Activated naive CD4-positive, alpha-beta T cell (primary cell): ENCODE measurements around the gene HGD.
"Not testable (repeated sequence)": the region's sequence is repeated elsewhere in the genome, so short reads cannot be mapped to it uniquely, and the experiment has no call there.

Experiments used
- DNase-seq, 4 experiments: peaks; one replicate each; lab custom pipeline; 2025; lab: John Stamatoyannopoulos, UW

Gene HGD

DNA sequence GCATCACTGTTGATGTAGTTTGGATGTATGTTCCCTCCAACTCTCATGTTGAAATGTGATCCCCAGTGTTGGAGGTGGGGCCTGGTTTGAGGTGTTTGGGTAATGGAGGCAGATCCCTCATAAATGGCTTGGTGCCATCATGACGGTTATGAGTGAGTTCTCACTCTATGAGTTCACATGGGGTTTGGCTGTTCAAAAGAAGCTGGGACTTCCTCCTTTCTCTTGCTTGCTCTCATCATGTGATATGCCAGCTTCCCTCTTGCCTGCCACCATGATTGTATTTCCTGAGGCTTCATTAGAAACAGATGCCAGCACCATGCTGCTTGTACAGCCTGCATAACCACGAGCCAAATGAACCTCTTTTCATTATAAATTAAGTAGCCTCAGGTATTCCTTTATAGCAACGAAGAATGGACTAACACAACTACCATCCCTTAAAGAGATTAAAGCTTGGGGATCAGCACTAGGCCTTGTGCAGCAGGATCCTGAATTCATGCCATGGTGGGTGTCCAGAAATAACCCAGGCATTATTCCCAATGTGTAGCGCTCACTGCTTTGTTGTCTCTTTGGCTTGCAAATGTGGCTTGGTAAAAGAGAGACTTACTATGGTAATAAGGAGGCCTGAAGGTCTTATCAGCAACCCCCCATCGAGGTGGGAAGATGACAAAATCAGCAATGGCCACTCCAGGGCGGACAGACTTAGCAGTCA is 44.0 kb downstream of the HGD start:
- no peak for DNase-seq

DNA sequence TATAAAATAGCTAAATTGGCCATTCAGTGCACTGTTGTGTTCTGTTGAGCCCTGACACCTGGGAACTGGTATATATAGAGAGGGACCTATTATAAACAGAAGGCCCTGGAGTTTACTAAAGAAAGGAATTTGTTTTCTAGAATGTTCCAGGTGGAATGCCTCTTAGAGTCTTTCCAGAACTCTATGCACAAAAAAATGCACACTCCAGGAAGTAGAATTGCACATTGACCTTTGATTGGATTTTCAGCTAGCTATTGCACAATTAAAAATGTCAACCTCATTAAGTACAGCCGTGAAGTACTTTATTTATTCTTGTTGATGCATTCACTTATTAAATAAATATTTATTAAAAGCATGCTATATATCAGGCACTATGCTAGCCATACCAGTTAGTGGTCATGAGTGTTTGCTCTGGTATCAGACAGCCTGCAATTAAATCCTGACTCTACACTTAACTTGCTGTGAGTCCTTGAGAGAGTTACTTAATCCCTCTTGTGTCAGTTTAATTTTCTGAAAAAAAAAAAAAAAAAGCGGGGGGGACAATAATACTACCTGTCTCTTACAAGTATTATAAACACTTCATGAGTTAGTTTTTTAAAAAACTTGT is 45.1 kb downstream of the HGD start:
- no peak for DNase-seq

DNA sequence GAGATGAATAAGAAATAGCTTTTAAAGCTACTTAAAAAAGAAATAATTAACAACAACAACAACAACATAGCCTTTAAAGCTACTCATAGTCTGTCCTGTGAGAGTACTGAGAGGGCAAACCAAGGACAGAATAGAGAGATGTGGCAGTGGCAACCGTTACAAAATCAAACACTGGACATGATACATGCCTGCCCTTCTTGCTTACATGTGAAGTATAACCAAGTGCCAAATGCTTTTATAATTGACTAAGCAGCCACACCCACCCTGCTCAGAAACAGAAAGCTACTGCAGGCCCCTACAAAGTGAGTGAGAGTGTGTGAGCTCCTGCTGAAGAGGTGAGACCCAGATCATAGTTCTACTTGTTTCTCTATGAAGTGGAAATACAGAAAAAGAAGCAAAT is 47.5 kb downstream of the HGD start:
- DNase-seq: no peak

DNA sequence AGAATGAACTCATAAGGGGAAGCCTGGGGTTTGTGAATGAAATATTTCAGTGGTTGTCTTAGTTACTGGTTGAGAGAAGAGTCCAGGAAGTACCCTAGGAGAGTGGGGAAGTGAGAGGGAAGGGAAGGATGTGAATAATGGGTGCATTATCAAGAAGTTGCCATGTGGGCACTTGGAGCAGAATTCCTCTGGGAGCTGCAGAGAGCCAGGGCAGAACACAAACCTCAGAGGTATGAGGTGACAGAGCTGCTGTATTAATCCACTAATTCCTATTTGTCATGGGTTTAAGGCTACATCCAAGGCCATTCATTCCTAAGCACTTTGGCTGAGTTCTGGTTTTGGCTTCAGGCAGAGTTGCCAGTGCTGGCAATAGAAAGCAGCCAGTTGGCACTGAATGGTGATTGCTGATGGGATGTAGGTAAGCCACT is 56.9 kb downstream of the HGD start:
- no peak for DNase-seq

DNA sequence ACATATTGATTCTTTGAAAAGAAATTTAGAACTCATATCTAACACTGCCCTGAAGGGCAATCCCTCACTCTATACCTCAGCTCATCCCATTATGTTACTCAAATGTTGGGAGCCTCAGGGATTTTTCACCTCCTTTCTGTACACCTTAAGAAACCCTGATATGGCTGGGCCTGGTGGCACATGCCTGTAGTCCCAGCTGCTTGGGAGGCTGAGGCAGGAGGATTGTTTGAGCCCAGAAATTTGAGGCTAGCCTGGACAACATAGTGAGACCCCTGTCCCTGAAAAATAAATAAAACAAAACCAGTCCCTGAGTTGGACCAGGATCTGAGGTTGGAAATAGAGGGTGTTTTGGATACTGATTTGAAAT is 58.3 kb downstream of the HGD start:
- no peak for DNase-seq

DNA sequence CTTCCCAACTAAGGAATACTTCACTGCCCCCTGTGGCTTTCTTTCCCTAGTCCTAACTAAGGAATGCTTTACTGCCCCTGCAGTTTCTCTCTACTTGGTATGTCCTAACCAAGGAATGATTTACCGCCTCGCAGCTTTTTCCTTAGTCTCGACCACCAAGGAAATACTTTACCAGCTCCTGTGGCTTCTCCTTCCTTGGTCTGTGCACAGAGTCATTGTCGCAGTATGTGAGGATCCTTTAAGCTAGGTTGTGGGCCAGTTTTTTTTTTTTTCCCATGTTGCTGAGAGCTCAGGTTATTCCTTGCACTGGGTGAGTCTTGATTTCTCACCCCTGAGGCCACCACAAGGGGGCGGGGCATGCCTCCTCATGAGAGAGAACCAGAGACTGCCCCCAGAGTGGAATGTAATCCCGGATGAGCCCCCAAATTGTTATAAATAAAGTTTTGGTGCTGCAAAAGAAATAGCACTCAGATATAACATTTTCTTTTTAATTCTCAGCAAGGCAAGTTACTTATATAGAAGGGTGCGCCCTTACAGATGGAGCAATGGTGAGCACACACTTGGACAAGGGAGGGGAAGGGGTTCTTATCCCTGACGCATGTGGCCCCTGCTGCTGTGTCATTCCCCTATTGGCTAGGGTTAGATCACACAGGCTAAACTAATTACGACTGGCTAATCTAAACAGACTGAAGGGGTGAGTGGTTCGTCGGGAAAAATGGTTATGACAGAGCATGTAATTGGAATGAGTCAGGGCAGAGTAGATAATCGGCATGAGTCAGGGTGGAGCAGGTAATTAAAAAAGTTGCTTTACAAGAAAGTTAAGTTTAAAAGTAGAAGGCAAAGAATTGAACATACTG is 58.9 kb downstream of the HGD start:
- no peak for DNase-seq

DNA sequence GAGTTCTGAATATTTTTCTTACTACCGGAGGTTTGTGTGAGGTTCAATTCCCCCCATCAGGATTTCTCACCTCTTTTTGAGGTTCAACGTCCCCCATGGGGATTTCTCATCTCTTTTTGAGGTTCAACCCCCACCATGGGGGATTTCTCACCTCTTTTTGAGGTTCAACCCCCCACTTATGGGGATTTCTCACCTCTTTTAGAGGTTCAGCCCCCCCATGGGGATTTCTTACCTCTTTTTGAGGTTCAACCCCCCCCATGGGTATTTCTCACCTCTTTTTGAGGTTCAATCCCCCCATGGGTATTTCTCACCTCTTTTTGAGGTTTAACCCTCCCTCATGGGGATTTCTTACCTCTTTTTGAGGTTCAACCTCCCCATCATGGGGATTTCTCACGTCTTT is 59.6 kb downstream of the HGD start:
- DNase-seq: no peak

DNA sequence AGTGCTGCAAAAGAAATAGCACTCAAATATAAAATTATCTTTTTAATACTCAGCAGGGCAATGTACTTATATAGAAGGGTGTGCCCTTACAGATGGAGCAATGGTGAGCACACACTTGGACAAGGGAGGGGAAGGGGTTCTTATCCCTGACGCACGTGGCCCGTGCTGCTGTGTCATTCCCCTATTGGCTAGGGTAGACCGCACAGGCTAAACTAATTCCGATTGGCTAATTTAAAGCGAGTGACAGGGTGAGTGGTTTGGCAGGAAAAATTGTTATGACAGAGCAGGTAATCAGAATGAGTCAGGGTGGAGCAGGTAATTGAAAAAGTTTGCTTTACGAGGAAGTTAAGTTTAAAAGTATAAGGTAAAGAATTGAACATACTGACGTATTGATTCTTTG is 65.3 kb downstream of the HGD start:
- DNase-seq: not testable (repeated sequence)

DNA sequence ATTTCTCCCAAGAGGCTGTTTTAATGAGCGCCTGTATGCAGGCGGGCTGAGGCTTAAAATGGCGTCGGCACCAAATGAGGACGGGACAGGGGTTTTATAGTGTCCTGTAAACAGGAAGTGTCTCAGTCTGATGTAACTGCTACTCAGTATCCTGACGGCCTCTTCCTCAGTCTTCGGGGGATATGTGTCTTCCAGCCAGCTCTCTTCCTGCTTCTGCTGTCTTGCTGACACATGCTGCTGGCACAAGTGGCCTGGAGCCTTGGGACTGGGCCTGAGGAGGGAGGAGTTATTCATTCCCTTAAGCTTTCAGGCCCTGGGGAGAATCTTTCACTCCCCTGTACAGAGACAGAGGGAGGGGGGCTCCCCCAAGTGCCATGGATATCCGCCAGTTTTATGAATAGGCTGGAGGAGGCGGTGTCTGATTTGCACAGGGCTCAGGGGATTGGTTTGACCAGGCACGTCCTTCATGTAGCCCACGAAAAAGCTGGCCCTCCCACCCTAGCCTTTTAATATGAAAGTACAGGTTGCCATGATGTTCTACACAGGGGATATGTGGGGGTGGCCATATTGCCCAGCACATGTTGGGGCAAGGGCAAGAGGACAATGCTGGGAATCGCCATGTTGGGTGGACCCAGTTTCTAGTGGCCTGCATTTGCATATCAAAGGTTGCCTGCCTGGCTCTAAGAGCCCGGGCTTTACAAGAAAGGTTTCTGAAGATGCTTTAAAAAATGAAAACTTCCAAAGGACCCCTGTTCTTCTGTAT is 66.0 kb downstream of the HGD start:
- DNase-seq: no peak

DNA sequence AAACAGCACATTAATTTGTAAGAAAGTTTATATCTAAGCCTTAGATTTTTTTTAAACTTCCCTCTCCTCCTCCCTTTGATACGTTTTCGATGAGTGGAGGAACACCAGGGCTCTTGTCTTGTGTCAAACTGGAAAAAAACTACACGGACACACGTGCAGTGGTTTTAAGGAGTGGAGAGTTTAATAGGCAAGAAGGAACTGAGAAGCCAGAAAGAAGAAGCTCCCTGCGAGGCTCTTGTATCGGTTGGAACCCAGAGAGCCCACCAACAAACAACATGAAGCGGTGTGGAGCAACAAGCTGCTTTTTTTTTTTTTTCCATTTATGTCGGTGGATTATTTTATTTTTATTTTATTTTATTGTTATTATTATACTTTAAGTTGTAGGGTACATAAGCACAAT is 67.3 kb downstream of the HGD start:
- DNase-seq: no peak

DNA sequence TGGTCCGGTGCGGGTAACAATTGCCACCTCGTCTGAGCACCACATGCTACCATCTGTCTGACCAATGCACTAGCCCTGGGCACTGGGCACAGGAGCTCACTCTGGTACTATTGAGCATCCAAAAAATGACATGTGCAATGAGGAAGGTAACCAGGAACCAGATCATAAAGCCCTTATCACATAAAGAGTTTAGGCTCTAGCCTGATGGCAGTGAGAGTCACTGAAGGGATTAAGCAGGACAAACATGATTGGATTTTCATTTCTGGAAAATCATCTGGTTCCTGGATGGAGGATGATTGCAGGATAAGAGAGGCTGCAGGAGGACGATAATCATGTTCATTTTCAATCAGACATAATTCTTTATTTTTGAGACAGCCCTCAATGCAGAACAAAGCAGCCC is 73.5 kb downstream of the HGD start:
- DNase-seq: no peak

DNA sequence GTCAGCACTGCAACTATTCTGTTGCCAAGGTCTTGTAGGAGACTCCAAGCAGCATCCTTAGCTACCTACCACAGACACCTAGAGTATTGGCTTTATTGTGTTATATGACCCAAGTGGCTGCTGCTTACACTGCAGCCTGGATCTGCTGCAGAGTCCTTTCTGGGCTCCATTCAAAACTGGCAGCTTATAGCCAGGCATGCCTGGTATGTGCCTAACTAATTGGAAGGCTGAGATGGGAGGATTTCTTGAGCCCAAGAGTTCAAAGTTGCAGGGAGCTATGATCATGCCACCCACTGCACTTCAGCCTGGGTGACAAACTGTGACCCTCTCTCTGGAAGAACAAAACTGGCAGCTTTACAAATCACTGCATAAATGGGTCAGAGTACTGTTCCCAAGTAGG is 77.3 kb downstream of the HGD start:
- DNase-seq: no peak

DNA sequence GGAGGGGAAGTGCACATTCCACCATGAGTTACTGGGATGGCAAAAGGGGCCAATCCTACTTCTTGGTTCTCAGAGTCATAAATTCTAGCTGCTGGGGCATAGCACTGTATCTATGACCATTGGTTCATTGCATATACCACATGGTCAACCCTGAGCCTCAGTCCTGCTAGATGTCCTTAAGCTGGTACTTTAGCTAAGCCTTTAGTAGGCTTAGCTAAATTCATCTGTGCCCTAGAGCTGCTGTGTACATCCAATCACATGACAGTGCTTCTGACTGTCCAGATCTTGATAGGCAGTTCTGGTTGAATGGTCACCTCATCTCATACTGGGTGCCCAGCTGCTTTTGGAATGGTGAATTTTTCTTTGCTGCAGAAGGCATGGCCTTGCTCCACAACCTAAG is 77.7 kb downstream of the HGD start:
- no peak for DNase-seq

DNA sequence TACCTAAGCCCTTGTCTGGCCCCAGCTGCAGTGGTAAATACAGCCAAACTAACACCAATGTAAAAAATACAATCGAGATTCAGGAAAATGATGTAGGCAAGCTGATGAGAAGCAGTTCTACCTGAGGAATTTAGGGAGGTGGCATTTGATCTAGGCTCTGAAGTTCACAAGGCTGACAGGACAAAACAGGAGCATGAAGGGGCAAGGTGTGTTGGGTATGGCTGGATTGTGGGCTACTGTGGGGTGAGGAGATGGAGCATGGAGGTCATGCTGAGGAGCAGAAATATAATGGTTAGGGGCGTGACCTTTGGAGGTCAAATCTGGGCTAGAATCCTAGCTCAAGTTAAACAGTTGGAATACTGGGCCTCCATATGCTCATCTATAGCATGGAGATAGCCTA is 79.4 kb downstream of the HGD start:
- no peak for DNase-seq

DNA sequence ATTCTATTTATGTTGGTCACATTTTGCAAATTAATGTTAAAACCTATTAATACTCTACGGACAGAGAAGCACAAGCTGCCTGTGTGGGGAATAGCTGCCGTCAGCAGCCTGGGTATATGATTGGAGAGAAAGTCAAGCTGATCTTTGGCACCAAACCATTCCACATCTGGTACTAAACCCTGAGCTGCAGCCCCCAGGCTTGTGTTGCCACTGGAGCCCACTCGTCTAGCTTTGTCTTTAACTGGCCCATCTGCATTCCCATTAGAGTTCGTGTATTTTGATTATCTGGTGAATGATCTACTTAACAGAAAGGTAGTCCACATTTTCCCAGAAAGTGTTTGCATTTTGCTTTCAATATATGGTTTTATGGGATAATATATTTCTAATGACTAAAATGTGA is 80.5 kb downstream of the HGD start:
- DNase-seq: no peak

DNA sequence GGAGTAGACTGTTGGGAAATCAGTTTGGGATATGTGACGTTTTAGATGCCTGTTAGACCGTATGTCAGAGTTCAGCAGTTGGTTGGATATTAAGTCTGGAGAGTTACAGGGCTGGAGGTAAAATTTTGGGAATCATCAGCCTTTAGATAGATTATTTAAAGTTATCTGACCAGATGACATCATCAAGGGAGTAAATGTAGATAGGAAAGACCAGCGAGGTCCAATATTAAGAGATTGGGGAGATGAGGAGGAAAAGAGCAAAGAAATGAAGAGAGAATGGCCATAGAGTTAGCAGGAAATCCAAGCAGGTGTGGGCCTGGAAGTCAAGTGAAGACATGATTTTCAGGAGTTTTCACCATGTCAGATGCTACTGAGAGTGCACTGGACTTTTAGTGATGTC is 82.8 kb downstream of the HGD start:
- DNase-seq: no peak

DNA sequence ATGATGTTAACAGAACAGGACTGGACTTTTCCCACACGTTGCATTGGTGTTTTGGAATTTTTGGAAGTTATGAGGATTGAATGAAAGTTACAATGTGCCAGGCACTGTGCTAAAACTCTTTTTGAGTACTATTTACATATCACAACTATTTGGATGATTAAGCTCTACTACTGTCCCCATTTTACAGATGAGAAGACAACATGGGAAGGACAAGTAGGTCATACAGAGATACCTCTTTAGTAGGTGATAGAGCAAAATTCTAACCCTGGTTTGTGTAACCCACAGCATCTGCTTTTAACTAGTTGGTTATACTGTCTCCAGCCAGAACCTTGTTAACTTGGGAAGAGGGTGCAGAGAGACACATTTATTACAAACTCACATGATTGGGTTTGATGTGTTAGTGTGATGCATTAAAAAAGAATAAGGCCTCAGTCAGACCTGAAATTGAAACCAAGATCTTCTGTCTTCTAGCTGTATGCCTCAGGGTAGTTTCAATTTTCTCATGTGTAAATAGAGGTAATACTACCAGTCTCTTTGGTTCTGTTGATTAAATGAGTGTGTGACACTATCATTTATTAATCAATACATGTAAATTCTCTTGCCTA is 84.5 kb downstream of the HGD start:
- DNase-seq: no peak

DNA sequence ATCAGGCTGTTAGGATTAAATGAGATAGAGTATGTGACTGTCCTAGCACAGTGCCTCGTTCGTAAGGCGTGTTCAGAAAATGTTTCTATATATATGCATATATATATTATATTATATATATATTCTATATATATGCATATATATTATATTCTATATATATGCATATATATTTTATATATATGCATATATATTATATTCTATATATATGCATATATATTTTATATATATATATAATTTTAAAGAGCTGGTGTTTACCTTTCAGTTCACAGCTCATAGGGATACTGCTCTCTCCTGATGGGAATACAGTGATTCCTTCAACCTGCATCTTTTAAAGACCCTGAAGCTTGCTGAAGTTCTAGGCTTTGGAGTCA is 85.2 kb downstream of the HGD start:
- DNase-seq: no peak

DNA sequence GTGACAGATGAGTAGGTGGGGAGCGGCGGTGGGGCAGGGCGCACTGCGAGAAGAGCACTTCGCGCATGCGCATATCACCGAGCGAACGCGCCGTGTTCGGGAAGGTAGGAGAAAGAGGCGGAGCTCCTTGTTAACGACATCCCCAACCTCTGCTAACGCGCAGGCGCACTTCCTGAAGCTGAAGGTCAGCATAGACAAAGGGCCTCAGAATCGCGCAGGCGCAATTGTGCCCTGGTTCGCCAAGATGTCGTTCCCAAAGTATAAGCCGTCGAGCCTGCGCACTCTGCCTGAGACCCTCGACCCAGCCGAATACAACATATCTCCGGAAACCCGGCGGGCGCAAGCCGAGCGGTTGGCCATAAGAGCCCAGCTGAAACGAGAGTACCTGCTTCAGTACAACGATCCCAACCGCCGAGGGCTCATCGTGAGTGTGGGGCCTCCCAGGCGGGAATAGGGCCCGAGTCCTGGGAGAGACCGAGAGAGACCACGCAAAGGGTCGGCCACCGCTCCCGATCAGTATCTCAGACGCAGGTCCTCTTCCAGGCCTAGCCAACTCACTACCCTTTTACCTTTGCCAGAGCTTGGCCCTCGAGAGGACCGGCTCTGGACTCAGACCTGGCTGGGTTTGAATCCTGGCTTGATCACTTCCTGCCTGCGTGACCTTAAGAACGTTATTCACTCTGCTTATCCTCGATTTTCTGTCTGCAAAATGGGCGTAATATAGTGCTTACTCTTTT is 85.8 kb downstream of the HGD start, which contains the start of gene NDUFB4:
Gene NDUFB4 (plus strand): TSS at position 221 of the 737 bp plus-strand sequence. CDS start 24 bp downstream, at position 245.
- peak; percentile 85 to 93 (median 90) for DNase-seq

DNA sequence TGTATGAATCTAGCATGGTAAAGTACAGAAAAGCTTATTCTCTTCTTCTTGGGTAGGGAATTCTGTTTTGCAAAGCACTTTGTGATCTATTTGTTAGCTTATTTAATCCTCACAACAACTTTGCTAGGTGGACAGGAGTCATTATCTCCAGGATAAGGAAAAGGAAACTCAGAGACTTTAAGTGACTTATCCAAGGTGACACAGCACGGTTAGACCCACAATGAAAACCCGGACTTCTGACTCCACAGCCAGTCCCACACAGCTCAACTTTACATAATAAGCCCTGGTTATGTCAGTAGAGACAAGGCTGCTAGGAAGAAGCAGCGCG is 86.3 kb downstream of the HGD start:
- DNase-seq: no peak

DNA sequence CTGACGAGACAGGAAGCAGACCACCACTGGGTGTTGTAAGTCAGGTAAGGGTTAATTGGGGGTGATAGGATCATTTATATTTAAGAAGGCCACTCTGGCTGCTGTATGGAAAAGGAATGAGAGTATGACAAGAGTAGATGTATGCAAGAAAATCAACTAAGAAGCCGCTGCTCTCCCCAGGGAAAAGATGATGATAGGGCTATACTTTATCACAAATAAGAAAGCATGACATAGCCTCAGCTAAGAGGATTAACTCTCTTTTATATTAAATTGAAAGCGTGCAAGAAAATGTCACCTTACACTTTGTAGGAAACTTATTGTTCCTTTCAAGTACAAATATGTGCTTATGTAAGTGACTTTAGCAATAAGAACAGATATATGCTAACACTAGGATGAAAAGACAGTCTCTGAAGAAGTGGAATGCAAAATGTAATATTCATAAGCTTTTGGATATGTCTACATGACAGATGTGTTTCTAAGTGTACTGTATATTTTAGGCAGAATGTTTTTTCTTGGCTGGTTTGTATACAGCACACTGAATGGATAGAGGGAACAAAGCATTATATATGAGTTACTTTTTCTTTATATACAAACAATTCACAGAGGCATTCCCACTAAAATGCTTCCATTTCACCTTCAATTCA is 94.6 kb downstream of the HGD start:
- DNase-seq: no peak
